Keratinocyte (primary cell): Measurements from ENCODE around the gene KCNH1. TPM values are rescaled to one million over a fixed set of nuclear protein-coding genes. Genes with fewer than 3 reads are reported as not detected.

Experiments used
- DNase-seq: peaks from one replicate; pipeline ENCODE4 v3.0.0-alpha.2; 2011; ENCODE audit warnings: low read depth, missing footprints, low spot score
- FAIRE-seq: peaks from 2 replicates; lab custom pipeline; 2011; peaks lifted over from hg19 to GRCh38; lab: Jason Lieb, UNC
- H2AFZ ChIP-seq: 2 replicates; pipeline ENCODE4 v1.6.0; 2012; ENCODE audit warnings: low read length, control low read depth, inconsistent platforms; ENCODE audit not compliant: control insufficient read depth
- H3K27ac ChIP-seq: 2 replicates; pipeline ENCODE4 v1.5.1; 2011; ENCODE audit warnings: low read length; ENCODE audit not compliant: control insufficient read depth, insufficient read depth
- H3K27me3 ChIP-seq: 3 replicates; pipeline ENCODE4 v1.6.0; 2011; ENCODE audit warnings: low read length; ENCODE audit not compliant: control insufficient read depth, insufficient read depth; ENCODE audit errors: extremely low read depth
- H3K36me3 ChIP-seq, 2 experiments: 2 replicates in 1 of 2; 3 replicates in 1 of 2; pipeline ENCODE4 v1.5.1; 2011; ENCODE audit warnings: low read length in 2 of 2, mild to moderate bottlenecking in 1 of 2; ENCODE audit not compliant: control insufficient read depth in 2 of 2, insufficient read depth in 2 of 2; ENCODE audit errors: extremely low read depth in 1 of 2
- H3K4me1 ChIP-seq: 3 replicates; pipeline ENCODE4 v1.5.1; 2011; ENCODE audit warnings: low read length; ENCODE audit not compliant: control insufficient read depth, insufficient read depth; ENCODE audit errors: extremely low read depth
- H3K4me2 ChIP-seq: 3 replicates; pipeline ENCODE4 v1.6.0; 2011; ENCODE audit warnings: low read depth, low read length; ENCODE audit not compliant: control insufficient read depth, insufficient read depth; ENCODE audit errors: extremely low read depth
- H3K4me3 ChIP-seq, 3 experiments: fragments of 200-600 bp in 1 of 3; sonication (generic) in 1 of 3; 2 replicates in 2 of 3; 3 replicates in 1 of 3; pipeline ENCODE4 v1.5.1; 2011 to 2016; ENCODE audit warnings: low read length in 3 of 3, mild to moderate bottlenecking in 3 of 3, control low read depth in 2 of 3, inconsistent platforms in 1 of 3, low read depth in 1 of 3, mixed read lengths in 1 of 3, mixed run types in 1 of 3, moderate library complexity in 1 of 3; ENCODE audit not compliant: control insufficient read depth in 2 of 3, insufficient read depth in 2 of 3; ENCODE audit errors: extremely low read depth in 1 of 3
- H3K79me2 ChIP-seq: 2 replicates; pipeline ENCODE4 v1.6.0; 2012; ENCODE audit warnings: low read length; ENCODE audit not compliant: control insufficient read depth, insufficient read depth
- H3K9ac ChIP-seq: 3 replicates; pipeline ENCODE4 v1.6.0; 2011; ENCODE audit warnings: low read length; ENCODE audit not compliant: control insufficient read depth, insufficient read depth; ENCODE audit errors: extremely low read depth
- H3K9me1 ChIP-seq: 3 replicates; pipeline ENCODE4 v1.6.0; 2011; ENCODE audit warnings: low read length; ENCODE audit not compliant: control insufficient read depth, insufficient read depth; ENCODE audit errors: extremely low read depth
- H3K9me3 ChIP-seq: 2 replicates; pipeline ENCODE4 v1.5.1; 2012; ENCODE audit warnings: low read depth, low read length; ENCODE audit not compliant: control insufficient read depth
- H4K20me1 ChIP-seq: 3 replicates; pipeline ENCODE4 v1.6.0; 2011; ENCODE audit warnings: low read length; ENCODE audit not compliant: control insufficient read depth, insufficient read depth; ENCODE audit errors: extremely low read depth
- EZH2 ChIP-seq: IDR thresholded peaks from one replicate; pipeline ENCODE4 v1.6.1; 2012; ENCODE audit warnings: inconsistent platforms, mild to moderate bottlenecking, low read length, moderate library complexity
- dilution Hi-C: fragments of 300-500 bp; cut with MboI; formaldehyde crosslinking; loops from one replicate; pipeline ENCODE4 v1.7.0; 2020; ENCODE audit warnings: low sequenced_read_pairs; ENCODE audit not compliant: extremely low pct_ligation_motif_present
- polyA plus RNA-seq, 5 experiments: library from polyadenylated mRNA; depleted of rRNA in 3 of 5; stranded (reverse) in 3 of 5; stranded (forward) in 1 of 5; unstranded in 1 of 5; fragments of >200 nt; gene quantifications; 1 replicate in 1 of 5; 2 replicates in 3 of 5; 3 replicates in 1 of 5; pipeline versions ENCODE4 v1.2.1 to v1.2.3, GENCODE V29; 2011 to 2012; ENCODE audit warnings: missing spikeins in 2 of 5, low read depth in 1 of 5, low replicate concordance in 1 of 5
- TF ChIP-seq, protein P1 (sequence below), 3 experiments: IDR thresholded peaks in 1 of 3; conservative IDR thresholded peaks in 1 of 3; optimal IDR thresholded peaks in 1 of 3; 2 replicates in 2 of 3; 3 replicates in 1 of 3; pipeline versions ENCODE3 to v1.5.1; 2011; ENCODE audit warnings: low read length in 3 of 3, mild to moderate bottlenecking in 3 of 3, moderate library complexity in 2 of 3, control low read depth in 1 of 3, inconsistent platforms in 1 of 3; ENCODE audit not compliant: insufficient read depth in 2 of 3; ENCODE audit errors: extremely low read depth in 1 of 3

The KCNH1 gene
- polyA plus RNA-seq, 1 donor (not counting 4 experiments of a cell fraction or from before 2014, with no cell fraction given), result not detected

GRCh38 chr1:210669951-210670350, 464.0 kb downstream of the KCNH1 start:
- Histone ChIP-seq H3K9me3 (no peaks in the 10 kb centered on the region), H3K9me1 (no peaks in the 10 kb centered on the region), H3K79me2 (no peaks in the 10 kb centered on the region), H3K9ac (no peak overlapping the region), H3K4me3 (no peak overlapping the region), H3K4me1 (no peaks in the 10 kb centered on the region), H3K4me2 (no peak overlapping the region), H4K20me1 (no peaks in the 10 kb centered on the region), H3K27ac (no peak overlapping the region), H3K36me3 (no peaks in the 10 kb centered on the region), H2AFZ (no peak overlapping the region), H3K27me3 (no peaks in the 10 kb centered on the region)
- TF ChIP-seq EZH2, result no peak
- DNase-seq (no peak), FAIRE-seq (no peak)
- dilution Hi-C loops, result no loop called here

DNA sequence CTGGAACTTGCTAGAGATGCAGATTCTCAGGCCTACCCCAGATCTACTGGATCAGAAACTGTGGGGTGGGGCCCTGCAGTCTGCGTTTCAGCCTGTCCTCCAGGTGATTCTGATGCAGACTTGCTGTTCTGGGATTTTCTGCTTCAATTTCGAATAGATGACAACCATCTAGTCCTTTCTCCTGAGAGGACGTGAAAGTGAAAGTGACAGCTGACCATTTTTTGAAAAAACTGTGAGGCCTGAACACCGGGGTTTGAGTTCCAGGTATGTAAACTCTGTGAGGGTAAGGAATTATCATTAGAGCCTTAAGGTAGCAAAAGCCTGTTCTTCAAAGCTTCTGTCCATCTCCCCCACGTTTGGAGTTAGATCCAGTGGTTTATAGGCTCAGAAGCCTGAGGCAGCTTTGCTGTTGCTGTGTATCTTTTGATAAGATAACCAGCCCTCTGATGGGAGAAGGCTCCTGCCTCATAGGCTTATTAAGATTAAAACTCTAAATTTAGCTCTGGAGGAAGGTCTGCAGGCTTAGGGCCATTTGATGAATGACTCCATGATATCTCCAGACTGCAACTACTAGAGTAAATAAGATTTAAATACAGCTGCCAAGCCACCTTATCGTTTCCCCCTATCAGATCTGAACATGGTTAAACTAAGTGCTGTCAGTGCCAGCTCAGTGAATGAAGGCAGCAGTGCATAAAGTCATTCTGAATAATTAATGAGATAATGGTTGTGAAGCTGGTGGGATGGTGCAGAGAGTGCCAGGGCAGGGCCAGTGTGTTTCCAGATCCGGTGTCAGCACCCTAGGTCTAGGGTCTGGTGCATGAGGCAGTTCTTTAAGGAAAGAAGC, 470.0 kb downstream of the KCNH1 start:
- Histone ChIP-seq H3K4me3 (no peak overlapping the region), H4K20me1 (no peaks in the 10 kb centered on the region), H3K9me3 (no peaks in the 10 kb centered on the region), H3K27me3 (no peaks in the 10 kb centered on the region), H3K36me3 (no peaks in the 10 kb centered on the region), H3K9me1 (no peaks in the 10 kb centered on the region), H3K9ac (no peak overlapping the region), H3K27ac (no peak overlapping the region), H3K4me2 (no peak overlapping the region), H3K4me1 (no peaks in the 10 kb centered on the region), H3K79me2 (no peaks in the 10 kb centered on the region), H2AFZ (no peak overlapping the region)
- dilution Hi-C loops, result no loop called here
- FAIRE-seq, result no peak
- no peak for DNase-seq
- TF ChIP-seq EZH2, result no peak
- TF ChIP-seq, protein P1, sequence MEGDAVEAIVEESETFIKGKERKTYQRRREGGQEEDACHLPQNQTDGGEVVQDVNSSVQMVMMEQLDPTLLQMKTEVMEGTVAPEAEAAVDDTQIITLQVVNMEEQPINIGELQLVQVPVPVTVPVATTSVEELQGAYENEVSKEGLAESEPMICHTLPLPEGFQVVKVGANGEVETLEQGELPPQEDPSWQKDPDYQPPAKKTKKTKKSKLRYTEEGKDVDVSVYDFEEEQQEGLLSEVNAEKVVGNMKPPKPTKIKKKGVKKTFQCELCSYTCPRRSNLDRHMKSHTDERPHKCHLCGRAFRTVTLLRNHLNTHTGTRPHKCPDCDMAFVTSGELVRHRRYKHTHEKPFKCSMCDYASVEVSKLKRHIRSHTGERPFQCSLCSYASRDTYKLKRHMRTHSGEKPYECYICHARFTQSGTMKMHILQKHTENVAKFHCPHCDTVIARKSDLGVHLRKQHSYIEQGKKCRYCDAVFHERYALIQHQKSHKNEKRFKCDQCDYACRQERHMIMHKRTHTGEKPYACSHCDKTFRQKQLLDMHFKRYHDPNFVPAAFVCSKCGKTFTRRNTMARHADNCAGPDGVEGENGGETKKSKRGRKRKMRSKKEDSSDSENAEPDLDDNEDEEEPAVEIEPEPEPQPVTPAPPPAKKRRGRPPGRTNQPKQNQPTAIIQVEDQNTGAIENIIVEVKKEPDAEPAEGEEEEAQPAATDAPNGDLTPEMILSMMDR (optimal IDR thresholded peaks at IDR 0.05 in 1 of 3, IDR thresholded peaks at IDR 0.05 in 1 of 3, conservative IDR thresholded peaks at IDR 0.05 in 1 of 3; ENCODE audit: extremely low read depth in 1 of 3, insufficient read depth in 2 of 3, low read length in 3 of 3), result no peak
